WTC11 (cell line): ENCODE measurements around the gene ISG15.

Experiments used
- CREM ChIP-seq: sonication (generic); formaldehyde crosslinking; IDR thresholded peaks from 2 replicates; pipeline ENCODE4 v1.8.1; 2022; ENCODE audit warnings: mild to moderate bottlenecking, missing genetic modification reagents, moderate library complexity
- ELF4 ChIP-seq: sonication (generic); formaldehyde crosslinking; IDR thresholded peaks from 2 replicates; pipeline ENCODE4 v1.8.1; 2022; ENCODE audit warnings: low read depth, mild to moderate bottlenecking, moderate library complexity, missing genetic modification reagents
- TEAD1 ChIP-seq: sonication (generic); formaldehyde crosslinking; IDR thresholded peaks from 2 replicates; pipeline ENCODE4 v1.8.0; 2022; ENCODE audit warnings: mild to moderate bottlenecking, missing genetic modification reagents
- ZNF232 ChIP-seq: sonication (generic); formaldehyde crosslinking; IDR thresholded peaks from 2 replicates; pipeline ENCODE4 v1.8.0; 2022; ENCODE audit warnings: mild to moderate bottlenecking, missing genetic modification reagents
- TF ChIP-seq, protein P1 (sequence below): fragments of 200-600 bp; IDR thresholded peaks from 2 replicates; pipeline ENCODE4 v1.8.0; 2022; ENCODE audit warnings: antibody characterized with exemption
- TF ChIP-seq, protein P2 (sequence below): sonication (generic); formaldehyde crosslinking; IDR thresholded peaks from 2 replicates; pipeline ENCODE4 v1.8.1; 2023; ENCODE audit warnings: mild to moderate bottlenecking, missing genetic modification reagents

DNA sequence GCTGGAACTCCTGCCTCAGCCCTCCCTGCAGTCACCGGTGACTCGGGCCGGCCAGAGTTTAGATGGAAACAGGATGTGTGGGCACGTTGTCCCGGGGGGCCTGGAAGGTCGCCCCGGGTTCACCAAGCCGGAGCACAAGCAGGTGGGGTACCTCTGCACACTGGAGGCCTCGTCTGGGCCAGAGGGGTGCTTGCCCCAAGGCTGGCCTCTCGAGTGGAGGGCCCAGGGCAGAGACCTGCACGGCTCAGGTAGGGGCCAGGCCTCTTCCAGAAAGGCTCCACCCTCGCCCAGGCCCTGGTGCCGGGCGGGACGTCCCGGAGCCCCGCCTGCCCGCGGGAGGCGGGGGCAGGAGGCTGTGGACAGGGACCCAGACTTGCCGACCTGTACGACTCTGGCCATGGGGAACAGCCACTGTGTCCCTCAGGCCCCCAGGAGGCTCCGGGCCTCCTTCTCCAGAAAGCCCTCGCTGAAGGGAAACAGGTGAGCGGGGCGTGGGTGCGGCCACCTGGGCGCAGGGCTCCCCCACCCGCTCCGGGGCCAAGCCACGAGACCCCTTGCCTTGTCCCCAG, 47.1 kb upstream of the ISG15 start, which contains the start of gene PLEKHN1:
- TF ChIP-seq, protein P1, sequence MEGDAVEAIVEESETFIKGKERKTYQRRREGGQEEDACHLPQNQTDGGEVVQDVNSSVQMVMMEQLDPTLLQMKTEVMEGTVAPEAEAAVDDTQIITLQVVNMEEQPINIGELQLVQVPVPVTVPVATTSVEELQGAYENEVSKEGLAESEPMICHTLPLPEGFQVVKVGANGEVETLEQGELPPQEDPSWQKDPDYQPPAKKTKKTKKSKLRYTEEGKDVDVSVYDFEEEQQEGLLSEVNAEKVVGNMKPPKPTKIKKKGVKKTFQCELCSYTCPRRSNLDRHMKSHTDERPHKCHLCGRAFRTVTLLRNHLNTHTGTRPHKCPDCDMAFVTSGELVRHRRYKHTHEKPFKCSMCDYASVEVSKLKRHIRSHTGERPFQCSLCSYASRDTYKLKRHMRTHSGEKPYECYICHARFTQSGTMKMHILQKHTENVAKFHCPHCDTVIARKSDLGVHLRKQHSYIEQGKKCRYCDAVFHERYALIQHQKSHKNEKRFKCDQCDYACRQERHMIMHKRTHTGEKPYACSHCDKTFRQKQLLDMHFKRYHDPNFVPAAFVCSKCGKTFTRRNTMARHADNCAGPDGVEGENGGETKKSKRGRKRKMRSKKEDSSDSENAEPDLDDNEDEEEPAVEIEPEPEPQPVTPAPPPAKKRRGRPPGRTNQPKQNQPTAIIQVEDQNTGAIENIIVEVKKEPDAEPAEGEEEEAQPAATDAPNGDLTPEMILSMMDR = no peak
- TF ChIP-seq ELF4 (CRISPR knock-in tag) (no peak), TEAD1 (CRISPR knock-in tag) (no peak), ZNF232 (CRISPR knock-in tag) (no peak), CREM (CRISPR knock-in tag) (no peak)
- TF ChIP-seq, protein P2, sequence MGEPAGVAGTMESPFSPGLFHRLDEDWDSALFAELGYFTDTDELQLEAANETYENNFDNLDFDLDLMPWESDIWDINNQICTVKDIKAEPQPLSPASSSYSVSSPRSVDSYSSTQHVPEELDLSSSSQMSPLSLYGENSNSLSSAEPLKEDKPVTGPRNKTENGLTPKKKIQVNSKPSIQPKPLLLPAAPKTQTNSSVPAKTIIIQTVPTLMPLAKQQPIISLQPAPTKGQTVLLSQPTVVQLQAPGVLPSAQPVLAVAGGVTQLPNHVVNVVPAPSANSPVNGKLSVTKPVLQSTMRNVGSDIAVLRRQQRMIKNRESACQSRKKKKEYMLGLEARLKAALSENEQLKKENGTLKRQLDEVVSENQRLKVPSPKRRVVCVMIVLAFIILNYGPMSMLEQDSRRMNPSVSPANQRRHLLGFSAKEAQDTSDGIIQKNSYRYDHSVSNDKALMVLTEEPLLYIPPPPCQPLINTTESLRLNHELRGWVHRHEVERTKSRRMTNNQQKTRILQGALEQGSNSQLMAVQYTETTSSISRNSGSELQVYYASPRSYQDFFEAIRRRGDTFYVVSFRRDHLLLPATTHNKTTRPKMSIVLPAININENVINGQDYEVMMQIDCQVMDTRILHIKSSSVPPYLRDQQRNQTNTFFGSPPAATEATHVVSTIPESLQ (CRISPR knock-in tag) = no peak
